HG02943 (cell line): ENCODE results near the gene FAM241A.
"Not testable (repeated sequence)": the region's sequence is repeated elsewhere in the genome, so short reads cannot be mapped to it uniquely, and the experiment has no call there.

ENCODE experiments used
- ATAC-seq: cut with Tn5 transposase; IDR thresholded peaks from one replicate; pipeline ENCODE4 v1.9.1; 2021; ENCODE audit warnings: mild to moderate bottlenecking, low read depth, moderate library complexity; ENCODE audit not compliant: unreplicated experiment

Gene FAM241A

DNA sequence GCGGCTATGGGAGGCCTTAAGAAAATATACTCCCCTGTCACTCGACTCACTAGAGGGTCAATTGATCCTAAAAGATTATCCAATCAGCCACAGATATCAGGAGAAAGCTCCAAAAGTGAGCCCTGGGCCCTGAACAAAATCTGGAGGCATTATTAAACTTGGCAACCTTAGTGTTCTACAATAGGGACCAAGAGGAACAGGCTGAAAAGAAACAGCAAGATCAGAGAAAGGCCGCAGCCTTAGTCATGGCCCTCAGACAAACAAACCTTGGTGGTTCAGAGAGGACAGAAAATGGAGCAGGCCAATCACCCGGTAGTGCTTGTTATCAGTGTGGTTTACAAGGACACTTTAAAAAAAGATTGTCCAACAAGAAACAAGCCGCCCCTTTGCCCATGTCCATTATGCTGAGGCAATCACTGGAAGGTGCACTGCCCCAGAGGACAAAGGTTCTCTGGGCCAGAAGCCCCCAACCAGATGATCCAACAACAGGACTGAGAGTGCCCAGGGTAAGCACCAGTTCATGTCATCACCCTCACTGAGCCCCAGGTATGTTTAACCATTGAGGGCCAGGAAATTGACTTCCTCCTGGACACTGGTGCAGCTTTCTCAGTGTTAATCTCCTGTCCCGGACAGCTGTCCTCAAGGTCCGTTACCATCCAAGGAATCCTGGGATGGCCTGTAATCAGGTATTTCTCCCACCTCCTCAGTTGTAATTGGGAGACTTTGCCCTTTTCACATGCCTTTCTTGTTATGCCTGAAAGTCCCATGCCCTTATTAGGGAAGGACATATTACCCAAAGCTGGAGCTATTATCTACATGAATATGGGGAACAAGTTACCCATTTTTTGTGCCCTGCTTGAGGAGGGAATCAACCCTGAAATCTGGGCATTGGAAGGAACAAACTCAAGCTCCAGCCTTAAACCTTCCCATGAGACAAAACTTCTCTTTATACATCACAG lies 63.2 kb downstream of the FAM241A start:
- not testable (repeated sequence) for ATAC-seq

GRCh38 chr4:112210777-112211176 lies 65.5 kb downstream of the FAM241A start:
- ATAC-seq = no peak

DNA sequence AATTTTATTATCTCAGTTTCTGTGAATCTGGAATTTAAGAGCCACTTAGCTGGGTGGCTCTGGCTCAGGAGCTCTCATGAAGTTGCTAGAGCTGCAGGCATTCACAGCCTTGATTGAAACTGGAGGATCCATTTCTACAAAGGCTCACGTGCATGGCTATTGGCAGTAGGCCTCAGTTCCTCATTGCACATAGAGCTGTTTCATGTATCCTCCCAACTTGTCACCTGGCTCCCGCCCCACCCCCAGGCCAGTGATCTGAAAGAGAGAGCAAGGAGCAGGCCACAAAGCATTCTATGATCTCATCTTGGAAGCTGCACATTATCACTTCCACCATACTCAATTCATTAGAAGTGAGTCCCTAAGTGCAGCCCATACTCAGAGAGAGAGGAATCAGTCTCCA lies 67.8 kb downstream of the FAM241A start:
- no peak for ATAC-seq

DNA sequence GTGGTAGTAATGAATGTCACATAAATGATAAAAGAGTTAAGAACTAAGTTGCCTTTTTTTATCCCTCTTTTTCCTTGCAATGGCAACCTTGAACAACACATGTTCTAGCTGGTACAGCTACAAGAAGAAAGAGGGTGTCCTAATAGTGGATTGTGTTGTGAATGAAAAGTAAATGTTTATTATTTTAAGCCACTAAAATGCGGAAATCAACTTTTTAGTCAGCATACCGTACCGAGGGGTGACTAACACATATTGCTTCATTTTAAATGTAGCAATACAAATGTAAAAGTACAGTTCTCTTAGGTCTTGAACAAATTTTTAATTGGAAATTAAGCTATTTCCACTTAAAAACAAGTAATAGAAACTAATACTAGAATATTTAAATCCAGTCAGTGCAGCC lies 68.6 kb downstream of the FAM241A start:
- ATAC-seq = no peak

GRCh38 chr4:112214390-112215264 lies 69.4 kb downstream of the FAM241A start:
- ATAC-seq = no peak

DNA sequence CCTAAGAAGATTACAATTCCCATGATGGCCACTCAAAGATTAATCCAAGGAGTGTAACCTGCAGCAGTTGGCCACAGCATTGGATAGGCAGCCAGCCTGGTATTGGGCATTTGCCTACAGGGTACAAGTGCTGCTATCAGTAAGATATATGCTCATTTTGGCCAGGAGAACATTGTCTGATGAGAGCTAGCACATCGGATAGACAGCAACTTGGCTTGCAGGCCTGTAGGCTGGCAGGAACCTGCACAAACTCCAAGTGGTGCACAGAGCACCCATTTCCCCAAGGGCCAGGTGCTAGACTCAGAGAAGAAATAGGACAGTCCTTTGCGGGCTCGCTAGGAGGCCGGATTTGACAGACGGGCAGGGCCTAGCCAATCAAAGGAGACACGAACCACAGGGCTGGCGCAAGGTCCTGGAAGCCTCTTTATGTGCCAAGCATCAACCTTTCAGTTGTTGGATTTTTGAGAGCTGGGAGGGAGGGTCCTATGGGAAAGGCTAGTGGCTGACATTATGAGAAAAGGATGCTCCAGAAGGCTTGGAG lies 74.6 kb downstream of the FAM241A start:
- no peak for ATAC-seq

DNA sequence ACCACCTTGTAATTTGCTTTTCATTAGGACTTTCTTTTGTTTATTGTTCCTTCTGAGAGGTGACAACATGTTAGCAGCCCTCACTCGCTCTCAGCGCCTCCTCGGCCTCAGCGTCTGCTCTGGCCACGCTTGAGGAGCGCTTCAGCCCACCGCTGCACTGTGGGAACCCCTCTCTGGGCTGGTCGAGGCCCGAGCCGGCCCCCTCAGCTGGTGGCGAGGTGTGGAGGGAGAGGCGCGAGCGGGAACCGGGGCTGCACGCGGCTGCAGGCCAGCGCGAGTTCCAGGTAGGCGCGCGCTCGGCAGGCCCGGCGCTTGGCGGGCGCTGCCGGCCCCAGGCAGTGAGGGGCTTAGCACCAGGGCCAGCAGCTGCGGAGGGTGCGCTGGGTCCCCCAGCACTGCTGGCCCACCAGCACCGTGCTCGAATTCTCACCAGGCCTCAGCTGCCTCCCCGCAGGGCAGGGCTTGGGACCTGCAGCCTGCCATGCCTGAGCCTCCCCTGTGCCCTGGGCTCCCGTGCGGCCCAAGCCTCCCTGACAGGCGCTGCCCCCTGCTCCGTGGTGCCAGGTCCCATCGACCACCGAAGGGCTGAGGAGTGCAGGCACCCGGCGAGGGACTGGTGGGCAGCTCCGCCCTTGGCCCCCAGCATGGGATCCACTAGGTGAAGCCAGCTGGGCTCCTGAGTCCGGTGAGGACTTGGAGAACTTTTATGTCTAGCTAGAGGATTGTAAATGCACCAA lies 77.1 kb downstream of the FAM241A start:
- ATAC-seq = no peak

GRCh38 chr4:112225157-112225556 lies 79.9 kb downstream of the FAM241A start:
- ATAC-seq = no peak

- peak; percentile 86 for ATAC-seq
Observed at GRCh38 chr4:112230879-112231778, 85.9 kb downstream of the FAM241A start.

GRCh38 chr4:112231779-112232713 lies 86.8 kb downstream of the FAM241A start, which contains the start of gene AP1AR:
AP1AR (plus strand) TSS chr4:112231787; CDS start chr4:112232092, 305 bp downstream.
- peak; percentile 70 for ATAC-seq

GRCh38 chr4:112234952-112235609 lies 89.8 kb downstream of the FAM241A start:
- no peak for ATAC-seq

- no peak for ATAC-seq
Observed at GRCh38 chr4:112236040-112236439, 90.8 kb downstream of the FAM241A start.

DNA sequence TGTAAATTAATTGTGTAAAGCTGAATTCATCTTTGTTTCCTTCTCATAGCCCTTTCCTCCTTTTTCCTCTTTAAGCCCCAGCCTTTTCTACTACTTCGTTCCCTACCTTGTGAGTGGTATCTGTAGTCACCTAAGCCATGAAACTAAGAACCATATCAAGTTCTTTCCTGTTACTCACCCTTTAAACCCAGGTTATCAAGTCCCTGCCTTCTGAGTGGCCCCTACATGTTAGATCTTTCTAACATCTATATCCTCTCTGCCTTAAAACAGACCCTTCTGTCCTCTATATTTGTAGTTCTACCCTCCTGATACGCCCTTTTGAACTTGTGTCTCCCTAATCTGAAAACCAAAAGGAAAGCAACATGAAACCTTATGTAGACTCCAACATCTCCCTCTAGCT lies 93.6 kb downstream of the FAM241A start:
- ATAC-seq = no peak
